ENCODE data around the gene TPCN1.

Gene TPCN1

DNA sequence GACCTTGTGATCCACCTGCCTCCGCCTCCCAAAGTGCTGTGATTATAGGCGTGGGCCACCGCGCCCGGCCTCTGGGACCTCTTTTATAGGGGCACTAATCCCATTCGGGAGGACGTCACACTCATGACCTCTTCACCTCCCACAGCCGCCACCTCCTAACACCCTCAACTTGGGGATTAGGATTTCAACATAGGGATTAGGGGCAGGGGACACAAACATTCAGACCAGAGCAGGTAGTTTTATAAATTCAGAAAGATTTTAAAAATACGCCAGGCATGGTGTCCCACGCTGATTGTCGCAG lies 49.4 kb downstream of the TPCN1 start:
- ChIA-PET CTCF (interaction anchor here (0.7 kb wide), 1 partner anchor 41 kb away, joined by 3 read pairs; no protein-coding TSS in a partner anchor), POLR2A (no interaction called here)
- H3K4me1 ChIP-seq (ENCODE audit: control insufficient read depth, insufficient read depth, low read length), result no peaks in the 10 kb centered on the region
- no peaks in the 10 kb centered on the region for H3K9me3 ChIP-seq (ENCODE audit: control insufficient read depth, insufficient read depth, low read depth, low read length)
- H3K27ac ChIP-seq (ENCODE audit: extremely low read depth, low read depth, low read length), result no peak overlapping the region
- TF ChIP-seq, protein P1, sequence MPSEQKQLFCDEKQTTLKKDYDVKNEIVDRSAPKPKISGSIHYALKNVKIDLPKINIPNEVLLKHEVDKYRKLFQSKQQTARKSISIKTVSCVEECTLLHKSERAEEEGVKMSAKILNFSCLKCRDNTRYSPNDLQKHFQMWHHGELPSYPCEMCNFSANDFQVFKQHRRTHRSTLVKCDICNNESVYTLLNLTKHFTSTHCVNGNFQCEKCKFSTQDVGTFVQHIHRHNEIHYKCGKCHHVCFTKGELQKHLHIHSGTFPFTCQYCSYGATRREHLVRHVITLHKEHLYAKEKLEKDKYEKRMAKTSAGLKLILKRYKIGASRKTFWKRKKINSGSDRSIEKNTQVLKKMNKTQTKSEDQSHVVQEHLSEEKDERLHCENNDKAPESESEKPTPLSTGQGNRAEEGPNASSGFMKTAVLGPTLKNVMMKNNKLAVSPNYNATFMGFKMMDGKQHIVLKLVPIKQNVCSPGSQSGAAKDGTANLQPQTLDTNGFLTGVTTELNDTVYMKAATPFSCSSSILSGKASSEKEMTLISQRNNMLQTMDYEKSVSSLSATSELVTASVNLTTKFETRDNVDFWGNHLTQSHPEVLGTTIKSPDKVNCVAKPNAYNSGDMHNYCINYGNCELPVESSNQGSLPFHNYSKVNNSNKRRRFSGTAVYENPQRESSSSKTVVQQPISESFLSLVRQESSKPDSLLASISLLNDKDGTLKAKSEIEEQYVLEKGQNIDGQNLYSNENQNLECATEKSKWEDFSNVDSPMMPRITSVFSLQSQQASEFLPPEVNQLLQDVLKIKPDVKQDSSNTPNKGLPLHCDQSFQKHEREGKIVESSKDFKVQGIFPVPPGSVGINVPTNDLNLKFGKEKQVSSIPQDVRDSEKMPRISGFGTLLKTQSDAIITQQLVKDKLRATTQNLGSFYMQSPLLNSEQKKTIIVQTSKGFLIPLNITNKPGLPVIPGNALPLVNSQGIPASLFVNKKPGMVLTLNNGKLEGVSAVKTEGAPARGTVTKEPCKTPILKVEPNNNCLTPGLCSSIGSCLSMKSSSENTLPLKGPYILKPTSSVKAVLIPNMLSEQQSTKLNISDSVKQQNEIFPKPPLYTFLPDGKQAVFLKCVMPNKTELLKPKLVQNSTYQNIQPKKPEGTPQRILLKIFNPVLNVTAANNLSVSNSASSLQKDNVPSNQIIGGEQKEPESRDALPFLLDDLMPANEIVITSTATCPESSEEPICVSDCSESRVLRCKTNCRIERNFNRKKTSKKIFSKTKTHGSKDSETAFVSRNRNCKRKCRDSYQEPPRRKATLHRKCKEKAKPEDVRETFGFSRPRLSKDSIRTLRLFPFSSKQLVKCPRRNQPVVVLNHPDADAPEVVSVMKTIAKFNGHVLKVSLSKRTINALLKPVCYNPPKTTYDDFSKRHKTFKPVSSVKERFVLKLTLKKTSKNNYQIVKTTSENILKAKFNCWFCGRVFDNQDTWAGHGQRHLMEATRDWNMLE (tag by site-specific recombination; conservative IDR thresholded peaks at IDR 0.05; ENCODE audit: low read depth), result no peak
- TF ChIP-seq, protein P2, sequence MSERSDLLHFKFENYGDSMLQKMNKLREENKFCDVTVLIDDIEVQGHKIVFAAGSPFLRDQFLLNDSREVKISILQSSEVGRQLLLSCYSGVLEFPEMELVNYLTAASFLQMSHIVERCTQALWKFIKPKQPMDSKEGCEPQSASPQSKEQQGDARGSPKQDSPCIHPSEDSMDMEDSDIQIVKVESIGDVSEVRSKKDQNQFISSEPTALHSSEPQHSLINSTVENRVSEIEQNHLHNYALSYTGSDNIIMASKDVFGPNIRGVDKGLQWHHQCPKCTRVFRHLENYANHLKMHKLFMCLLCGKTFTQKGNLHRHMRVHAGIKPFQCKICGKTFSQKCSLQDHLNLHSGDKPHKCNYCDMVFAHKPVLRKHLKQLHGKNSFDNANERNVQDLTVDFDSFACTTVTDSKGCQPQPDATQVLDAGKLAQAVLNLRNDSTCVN (tag by site-specific recombination; optimal IDR thresholded peaks at IDR 0.05), result no peak
- TF ChIP-seq, protein P3, sequence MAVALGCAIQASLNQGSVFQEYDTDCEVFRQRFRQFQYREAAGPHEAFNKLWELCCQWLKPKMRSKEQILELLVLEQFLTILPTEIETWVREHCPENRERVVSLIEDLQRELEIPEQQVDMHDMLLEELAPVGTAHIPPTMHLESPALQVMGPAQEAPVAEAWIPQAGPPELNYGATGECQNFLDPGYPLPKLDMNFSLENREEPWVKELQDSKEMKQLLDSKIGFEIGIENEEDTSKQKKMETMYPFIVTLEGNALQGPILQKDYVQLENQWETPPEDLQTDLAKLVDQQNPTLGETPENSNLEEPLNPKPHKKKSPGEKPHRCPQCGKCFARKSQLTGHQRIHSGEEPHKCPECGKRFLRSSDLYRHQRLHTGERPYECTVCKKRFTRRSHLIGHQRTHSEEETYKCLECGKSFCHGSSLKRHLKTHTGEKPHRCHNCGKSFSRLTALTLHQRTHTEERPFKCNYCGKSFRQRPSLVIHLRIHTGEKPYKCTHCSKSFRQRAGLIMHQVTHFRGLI (tag by site-specific recombination; IDR thresholded peaks at IDR 0.05), result no peak
- TF ChIP-seq, protein P4, sequence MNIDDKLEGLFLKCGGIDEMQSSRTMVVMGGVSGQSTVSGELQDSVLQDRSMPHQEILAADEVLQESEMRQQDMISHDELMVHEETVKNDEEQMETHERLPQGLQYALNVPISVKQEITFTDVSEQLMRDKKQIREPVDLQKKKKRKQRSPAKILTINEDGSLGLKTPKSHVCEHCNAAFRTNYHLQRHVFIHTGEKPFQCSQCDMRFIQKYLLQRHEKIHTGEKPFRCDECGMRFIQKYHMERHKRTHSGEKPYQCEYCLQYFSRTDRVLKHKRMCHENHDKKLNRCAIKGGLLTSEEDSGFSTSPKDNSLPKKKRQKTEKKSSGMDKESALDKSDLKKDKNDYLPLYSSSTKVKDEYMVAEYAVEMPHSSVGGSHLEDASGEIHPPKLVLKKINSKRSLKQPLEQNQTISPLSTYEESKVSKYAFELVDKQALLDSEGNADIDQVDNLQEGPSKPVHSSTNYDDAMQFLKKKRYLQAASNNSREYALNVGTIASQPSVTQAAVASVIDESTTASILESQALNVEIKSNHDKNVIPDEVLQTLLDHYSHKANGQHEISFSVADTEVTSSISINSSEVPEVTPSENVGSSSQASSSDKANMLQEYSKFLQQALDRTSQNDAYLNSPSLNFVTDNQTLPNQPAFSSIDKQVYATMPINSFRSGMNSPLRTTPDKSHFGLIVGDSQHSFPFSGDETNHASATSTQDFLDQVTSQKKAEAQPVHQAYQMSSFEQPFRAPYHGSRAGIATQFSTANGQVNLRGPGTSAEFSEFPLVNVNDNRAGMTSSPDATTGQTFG (tag by site-specific recombination; IDR thresholded peaks at IDR 0.05; ENCODE audit: borderline replicate concordance), result no peak
- TF ChIP-seq ZNF514 (tag by site-specific recombination; IDR thresholded peaks at IDR 0.05) (no peak), ZXDB (tag by site-specific recombination; IDR thresholded peaks at IDR 0.05) (no peak), ZNF785 (tag by site-specific recombination; IDR thresholded peaks at IDR 0.05) (no peak), HOXD13 (CRISPR knock-in tag; IDR thresholded peaks at IDR 0.05; ENCODE audit: borderline replicate concordance) (no peak), TRIM28 (IDR thresholded peaks at IDR 0.05; ENCODE audit: borderline replicate concordance, low read length) (no peak), ZBTB17 (tag by site-specific recombination; IDR thresholded peaks at IDR 0.05) (no peak)
- TF ChIP-seq, protein P5, sequence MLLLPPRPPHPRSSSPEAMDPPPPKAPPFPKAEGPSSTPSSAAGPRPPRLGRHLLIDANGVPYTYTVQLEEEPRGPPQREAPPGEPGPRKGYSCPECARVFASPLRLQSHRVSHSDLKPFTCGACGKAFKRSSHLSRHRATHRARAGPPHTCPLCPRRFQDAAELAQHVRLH (tag by site-specific recombination; IDR thresholded peaks at IDR 0.05), result no peak
- TF ChIP-seq, protein P6, sequence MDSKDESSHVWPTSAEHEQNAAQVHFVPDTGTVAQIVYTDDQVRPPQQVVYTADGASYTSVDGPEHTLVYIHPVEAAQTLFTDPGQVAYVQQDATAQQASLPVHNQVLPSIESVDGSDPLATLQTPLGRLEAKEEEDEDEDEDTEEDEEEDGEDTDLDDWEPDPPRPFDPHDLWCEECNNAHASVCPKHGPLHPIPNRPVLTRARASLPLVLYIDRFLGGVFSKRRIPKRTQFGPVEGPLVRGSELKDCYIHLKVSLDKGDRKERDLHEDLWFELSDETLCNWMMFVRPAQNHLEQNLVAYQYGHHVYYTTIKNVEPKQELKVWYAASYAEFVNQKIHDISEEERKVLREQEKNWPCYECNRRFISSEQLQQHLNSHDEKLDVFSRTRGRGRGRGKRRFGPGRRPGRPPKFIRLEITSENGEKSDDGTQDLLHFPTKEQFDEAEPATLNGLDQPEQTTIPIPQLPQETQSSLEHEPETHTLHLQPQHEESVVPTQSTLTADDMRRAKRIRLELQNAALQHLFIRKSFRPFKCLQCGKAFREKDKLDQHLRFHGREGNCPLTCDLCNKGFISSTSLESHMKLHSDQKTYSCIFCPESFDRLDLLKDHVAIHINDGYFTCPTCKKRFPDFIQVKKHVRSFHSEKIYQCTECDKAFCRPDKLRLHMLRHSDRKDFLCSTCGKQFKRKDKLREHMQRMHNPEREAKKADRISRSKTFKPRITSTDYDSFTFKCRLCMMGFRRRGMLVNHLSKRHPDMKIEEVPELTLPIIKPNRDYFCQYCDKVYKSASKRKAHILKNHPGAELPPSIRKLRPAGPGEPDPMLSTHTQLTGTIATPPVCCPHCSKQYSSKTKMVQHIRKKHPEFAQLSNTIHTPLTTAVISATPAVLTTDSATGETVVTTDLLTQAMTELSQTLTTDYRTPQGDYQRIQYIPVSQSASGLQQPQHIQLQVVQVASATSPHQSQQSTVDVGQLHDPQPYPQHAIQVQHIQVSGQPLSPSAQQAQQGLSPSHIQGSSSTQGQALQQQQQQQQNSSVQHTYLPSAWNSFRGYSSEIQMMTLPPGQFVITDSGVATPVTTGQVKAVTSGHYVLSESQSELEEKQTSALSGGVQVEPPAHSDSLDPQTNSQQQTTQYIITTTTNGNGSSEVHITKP (tag by site-specific recombination; IDR thresholded peaks at IDR 0.05), result no peak
- H3K36me3 ChIP-seq (ENCODE audit: control insufficient read depth in 2 of 2, insufficient read depth in 1 of 2, low read length in 2 of 2), result peaks cover 0 to 16% of the 10 kb centered on the region in 2 experiments; a peak in 1 of 3 replicates
- H3K4me3 ChIP-seq (ENCODE audit: low read depth, low read length), result no peak overlapping the region

Measured in HEK293 (cell line).